Esophagus muscularis mucosa (tissue), 4 donors: ENCODE data around the gene MAMLD1. TPM values are rescaled to one million over a fixed set of nuclear protein-coding genes. Genes with fewer than 3 reads are reported as not detected.

Experiments used
- DNase-seq: peaks from one replicate; pipeline ENCODE4 v3.0.0-alpha.2; 2017; ENCODE audit errors: extremely low spot score
- H3K27ac ChIP-seq, 4 donors: fragments of 200-600 bp; sonication (generic); replicated peaks in 1 of 4; 1 replicate in 3 of 4; 2 replicates in 1 of 4; pipeline ENCODE4 v1.5.1; 2016 to 2019; ENCODE audit warnings: mild to moderate bottlenecking in 1 of 4
- H3K27me3 ChIP-seq, 4 donors: fragments of 200-600 bp; sonication (generic); one replicate each; pipeline versions ENCODE4 v1.5.1 to v1.6.0; 2016 to 2019
- H3K36me3 ChIP-seq, 4 donors: fragments of 200-600 bp; sonication (generic); one replicate each; pipeline ENCODE4 v1.5.1; 2016 to 2019
- H3K4me1 ChIP-seq, 4 donors: fragments of 200-600 bp; sonication (generic); one replicate each; pipeline ENCODE4 v1.5.1; 2016 to 2019
- H3K4me3 ChIP-seq, 4 donors: fragments of 200-600 bp; sonication (generic); 1 replicate in 2 of 4; 2 replicates in 2 of 4; pipeline ENCODE4 v1.5.1; 2016 to 2019; ENCODE audit warnings: mild to moderate bottlenecking in 4 of 4, moderate library complexity in 1 of 4
- H3K9me3 ChIP-seq, 4 donors: fragments of 200-600 bp; sonication (generic); 1 replicate in 3 of 4; 2 replicates in 1 of 4; pipeline ENCODE4 v1.5.1; 2016 to 2019
- EP300 ChIP-seq: sonication (generic); formaldehyde crosslinking; IDR thresholded peaks from one replicate; pipeline ENCODE4 v1.6.1; 2017; ENCODE audit warnings: antibody characterized with exemption
- POLR2A ChIP-seq: fragments of 450-650 bp; IDR thresholded peaks from one replicate; pipeline ENCODE4 v1.6.1; 2017; ENCODE audit warnings: antibody characterized with exemption, moderate library complexity, mild to moderate bottlenecking, low read depth
- POLR2AphosphoS5 ChIP-seq, 2 donors: sonication (generic); formaldehyde crosslinking; IDR thresholded peaks; one replicate each; pipeline ENCODE4 v1.6.1; 2017; ENCODE audit warnings: antibody characterized with exemption in 2 of 2
- WGBS: methylation state at CpG from one replicate; pipeline ENCODE4 v1.1.5; 2018; 5-methylcytosine and 5-hydroxymethylcytosine counted together
- intact Hi-C: fragments of 100-400 bp; cut with DNase I; formaldehyde crosslinking; loops from one replicate; pipeline ENCODE4 v1.15.1; 2023
- total RNA-seq, 4 donors: library from RNA; depleted of rRNA; stranded (reverse); fragments of >200 nt; gene quantifications; one replicate each; pipeline versions ENCODE4 v1.1.0 to v1.2.1, GENCODE V29; 2016
- TF ChIP-seq, protein P1 (sequence below), 3 experiments: fragments of 200-600 bp in 2 of 3; fragments of 450-650 bp in 1 of 3; sonication (generic) in 2 of 3; IDR thresholded peaks; one replicate each; pipeline ENCODE4 v1.5.1; 2017 to 2019; ENCODE audit warnings: antibody characterized with exemption in 3 of 3, mild to moderate bottlenecking in 2 of 3, moderate library complexity in 1 of 3

The MAMLD1 gene
- total RNA-seq, 4 donors from 2014 or later = 1.6 to 5.3 (median 3.3) TPM

- no peak for DNase-seq
- Histone ChIP-seq H3K27ac (no peak overlapping the region), H3K36me3 (no peaks in the 10 kb centered on the region), H3K9me3 (no peaks in the 10 kb centered on the region), H3K4me3 (no peak overlapping the region), H3K4me1 (no peaks in the 10 kb centered on the region), H3K27me3 (no peaks in the 10 kb centered on the region)
- intact Hi-C loops = loop anchor here (10.0 kb wide), 1 partner anchor 125 kb away; the partner anchor contains the start of gene MAMLD1
- TF ChIP-seq POLR2A (no peak), EP300 (no peak), POLR2AphosphoS5 (IDR thresholded peaks at IDR 0.05) (no peak)
- TF ChIP-seq, protein P1, sequence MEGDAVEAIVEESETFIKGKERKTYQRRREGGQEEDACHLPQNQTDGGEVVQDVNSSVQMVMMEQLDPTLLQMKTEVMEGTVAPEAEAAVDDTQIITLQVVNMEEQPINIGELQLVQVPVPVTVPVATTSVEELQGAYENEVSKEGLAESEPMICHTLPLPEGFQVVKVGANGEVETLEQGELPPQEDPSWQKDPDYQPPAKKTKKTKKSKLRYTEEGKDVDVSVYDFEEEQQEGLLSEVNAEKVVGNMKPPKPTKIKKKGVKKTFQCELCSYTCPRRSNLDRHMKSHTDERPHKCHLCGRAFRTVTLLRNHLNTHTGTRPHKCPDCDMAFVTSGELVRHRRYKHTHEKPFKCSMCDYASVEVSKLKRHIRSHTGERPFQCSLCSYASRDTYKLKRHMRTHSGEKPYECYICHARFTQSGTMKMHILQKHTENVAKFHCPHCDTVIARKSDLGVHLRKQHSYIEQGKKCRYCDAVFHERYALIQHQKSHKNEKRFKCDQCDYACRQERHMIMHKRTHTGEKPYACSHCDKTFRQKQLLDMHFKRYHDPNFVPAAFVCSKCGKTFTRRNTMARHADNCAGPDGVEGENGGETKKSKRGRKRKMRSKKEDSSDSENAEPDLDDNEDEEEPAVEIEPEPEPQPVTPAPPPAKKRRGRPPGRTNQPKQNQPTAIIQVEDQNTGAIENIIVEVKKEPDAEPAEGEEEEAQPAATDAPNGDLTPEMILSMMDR (IDR thresholded peaks at IDR 0.05) = no peak
- 65% methylated on average over 6 of the region's 6 CpGs for WGBS
Measured at GRCh38 chrX:150489359-150490015, 126.4 kb downstream of the MAMLD1 start.

DNA sequence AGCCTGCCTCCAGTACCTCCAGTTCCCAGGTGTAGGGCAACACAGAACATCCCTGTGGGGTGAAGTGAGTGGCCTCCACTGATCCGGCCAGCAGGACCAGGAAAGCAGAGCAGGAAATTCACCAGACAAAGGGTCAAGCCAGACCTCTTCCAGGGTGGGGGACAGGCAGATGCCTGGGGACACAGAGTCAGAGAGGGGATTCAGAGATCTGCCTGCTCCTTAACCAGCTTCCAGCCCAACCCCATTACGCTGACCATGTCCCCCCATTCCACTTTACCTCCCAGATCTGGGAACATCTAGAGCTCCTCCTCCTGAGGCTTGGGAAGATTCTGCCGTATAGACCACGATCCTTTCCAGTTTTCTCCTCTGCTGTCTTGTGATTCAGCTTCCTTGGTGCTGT, 132.4 kb downstream of the MAMLD1 start:
- intact Hi-C loops = no loop called here
- H3K27me3 ChIP-seq = no peaks in the 10 kb centered on the region
- 63% methylated on average over 4 of the region's 4 CpGs for WGBS
- DNase-seq = no peak
- no peak overlapping the region for H3K4me3 ChIP-seq
- no peak overlapping the region for H3K27ac ChIP-seq
- H3K9me3 ChIP-seq = no peaks in the 10 kb centered on the region
- H3K36me3 ChIP-seq = no peaks in the 10 kb centered on the region
- no peak for TF ChIP-seq POLR2A
- TF ChIP-seq POLR2AphosphoS5 (IDR thresholded peaks at IDR 0.05) = no peak
- TF ChIP-seq, protein P1 (IDR thresholded peaks at IDR 0.05) = no peak
- no peaks in the 10 kb centered on the region for H3K4me1 ChIP-seq

DNA sequence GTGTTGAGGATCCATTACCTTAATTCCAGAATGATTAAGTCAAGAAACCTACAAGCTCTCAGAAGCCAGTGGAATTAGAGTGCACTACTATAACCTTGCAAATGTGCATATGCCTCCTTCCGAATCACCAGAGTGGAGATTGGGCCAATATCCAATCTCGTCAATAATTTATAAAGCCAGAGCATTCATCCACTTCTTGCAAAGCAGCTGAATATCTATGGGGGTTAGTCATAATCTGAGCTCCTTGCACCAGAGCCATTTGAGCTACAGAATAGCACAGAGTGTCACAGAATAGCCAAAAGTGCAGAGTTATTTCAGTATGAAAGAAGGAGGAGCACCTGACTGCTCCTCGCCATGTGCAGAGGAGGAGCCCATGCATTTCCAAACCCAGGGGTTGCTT, 136.1 kb downstream of the MAMLD1 start:
- Histone ChIP-seq H3K27ac (no peak overlapping the region), H3K27me3 (no peaks in the 10 kb centered on the region), H3K9me3 (no peaks in the 10 kb centered on the region), H3K36me3 (no peaks in the 10 kb centered on the region), H3K4me1 (peaks cover 0 to 8% (median 4%) of the 10 kb centered on the region in 4 donors), H3K4me3 (no peak overlapping the region)
- 62% methylated on average over 2 of the region's 3 CpGs for WGBS
- intact Hi-C loops = no loop called here
- no peak for DNase-seq
- TF ChIP-seq, protein P1 (IDR thresholded peaks at IDR 0.05) = no peak
- TF ChIP-seq EP300 = no peak
- no peak for TF ChIP-seq POLR2AphosphoS5 (IDR thresholded peaks at IDR 0.05)
- no peak for TF ChIP-seq POLR2A

DNA sequence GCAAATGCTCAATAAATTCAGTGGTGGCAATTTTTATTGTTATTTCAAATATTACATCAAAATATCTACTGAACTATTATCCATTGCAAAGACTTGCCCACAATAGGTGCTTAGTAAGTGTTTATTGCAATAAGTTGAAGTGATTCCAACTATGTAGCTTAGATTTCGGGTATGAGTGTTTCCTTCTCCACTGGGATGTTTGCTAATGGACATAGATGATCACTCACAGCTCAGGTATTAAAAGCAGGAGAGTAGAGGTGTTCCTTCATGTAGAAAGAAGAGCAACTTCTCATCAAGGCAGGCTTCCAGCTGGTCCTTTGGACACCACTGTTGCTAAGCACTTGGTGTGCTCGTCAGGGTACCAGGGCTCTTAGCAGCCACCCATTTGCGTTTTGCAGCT, 139.0 kb downstream of the MAMLD1 start:
- no peak overlapping the region for H3K27ac ChIP-seq
- WGBS = 48% methylated on average over 3 of the region's 3 CpGs
- H3K36me3 ChIP-seq = no peaks in the 10 kb centered on the region
- peaks cover 5 to 30% (median 9%) of the 10 kb centered on the region in 4 donors for H3K4me1 ChIP-seq
- H3K9me3 ChIP-seq = no peaks in the 10 kb centered on the region
- DNase-seq = no peak
- H3K4me3 ChIP-seq = no peak overlapping the region
- H3K27me3 ChIP-seq = no peaks in the 10 kb centered on the region
- intact Hi-C loops = no loop called here
- no peak for TF ChIP-seq POLR2A
- no peak for TF ChIP-seq EP300
- no peak for TF ChIP-seq POLR2AphosphoS5 (IDR thresholded peaks at IDR 0.05)
- TF ChIP-seq, protein P1 (IDR thresholded peaks at IDR 0.05) = no peak
